ENCODE measurements around the gene GET4. TPM values are rescaled to one million over a fixed set of nuclear protein-coding genes. Genes with fewer than 3 reads are reported as not detected.
"Not testable (repeated sequence)": the region's sequence is repeated elsewhere in the genome, so short reads cannot be mapped to it uniquely, and the experiment has no call there.

The GET4 gene
- total and polyA plus RNA-seq, 12 donors = 38.3 to 190 (median 69.4) TPM

DNA sequence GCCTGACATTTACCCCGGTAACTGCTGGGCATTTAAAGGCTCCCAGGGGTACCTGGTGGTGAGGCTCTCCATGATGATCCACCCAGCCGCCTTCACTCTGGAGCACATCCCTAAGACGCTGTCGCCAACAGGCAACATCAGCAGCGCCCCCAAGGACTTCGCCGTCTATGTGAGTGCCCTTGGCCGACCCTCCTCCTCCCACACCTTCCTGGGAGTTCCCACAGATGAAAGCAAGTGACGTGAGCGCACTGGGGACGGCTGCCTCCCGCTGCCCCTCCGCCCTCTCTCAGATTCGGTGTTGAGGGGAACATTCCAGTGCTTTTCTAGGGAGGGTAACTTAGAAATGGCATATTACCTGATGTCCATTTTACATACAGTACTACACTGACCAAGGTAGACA lies 7.0 kb upstream of the GET4 start:
- intact Hi-C loops (cut with DNase I) = loop anchor here in 1 of 2 donors (5.0 kb wide), 1 partner anchor 37 kb away; the partner anchor contains the start of gene SUN1
- no peak for DNase-seq
- no peaks in the 10 kb centered on the region for H3K9me3 ChIP-seq (replicated peaks in 1 of 3)
- H3K4me1 ChIP-seq (replicated peaks in 1 of 2) = peaks cover 4 to 26% of the 10 kb centered on the region in 2 donors
- H3K27ac ChIP-seq = peak overlapping the region in 1 of 5 donors; percentile 17
- TF ChIP-seq, protein P1, sequence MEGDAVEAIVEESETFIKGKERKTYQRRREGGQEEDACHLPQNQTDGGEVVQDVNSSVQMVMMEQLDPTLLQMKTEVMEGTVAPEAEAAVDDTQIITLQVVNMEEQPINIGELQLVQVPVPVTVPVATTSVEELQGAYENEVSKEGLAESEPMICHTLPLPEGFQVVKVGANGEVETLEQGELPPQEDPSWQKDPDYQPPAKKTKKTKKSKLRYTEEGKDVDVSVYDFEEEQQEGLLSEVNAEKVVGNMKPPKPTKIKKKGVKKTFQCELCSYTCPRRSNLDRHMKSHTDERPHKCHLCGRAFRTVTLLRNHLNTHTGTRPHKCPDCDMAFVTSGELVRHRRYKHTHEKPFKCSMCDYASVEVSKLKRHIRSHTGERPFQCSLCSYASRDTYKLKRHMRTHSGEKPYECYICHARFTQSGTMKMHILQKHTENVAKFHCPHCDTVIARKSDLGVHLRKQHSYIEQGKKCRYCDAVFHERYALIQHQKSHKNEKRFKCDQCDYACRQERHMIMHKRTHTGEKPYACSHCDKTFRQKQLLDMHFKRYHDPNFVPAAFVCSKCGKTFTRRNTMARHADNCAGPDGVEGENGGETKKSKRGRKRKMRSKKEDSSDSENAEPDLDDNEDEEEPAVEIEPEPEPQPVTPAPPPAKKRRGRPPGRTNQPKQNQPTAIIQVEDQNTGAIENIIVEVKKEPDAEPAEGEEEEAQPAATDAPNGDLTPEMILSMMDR (IDR thresholded peaks at IDR 0.05) = no peak
- no peak for TF ChIP-seq POLR2A (IDR thresholded peaks at IDR 0.05)
- 78 to 86% (median 82%) methylated on average over 14 of the region's 14 CpGs for WGBS, 4 donors
- H3K27me3 ChIP-seq = no peaks in the 10 kb centered on the region
- H3K36me3 ChIP-seq (replicated peaks in 1 of 2) = peaks cover 0 to 60% of the 10 kb centered on the region in 2 donors
- H3K4me3 ChIP-seq = no peak overlapping the region

DNA sequence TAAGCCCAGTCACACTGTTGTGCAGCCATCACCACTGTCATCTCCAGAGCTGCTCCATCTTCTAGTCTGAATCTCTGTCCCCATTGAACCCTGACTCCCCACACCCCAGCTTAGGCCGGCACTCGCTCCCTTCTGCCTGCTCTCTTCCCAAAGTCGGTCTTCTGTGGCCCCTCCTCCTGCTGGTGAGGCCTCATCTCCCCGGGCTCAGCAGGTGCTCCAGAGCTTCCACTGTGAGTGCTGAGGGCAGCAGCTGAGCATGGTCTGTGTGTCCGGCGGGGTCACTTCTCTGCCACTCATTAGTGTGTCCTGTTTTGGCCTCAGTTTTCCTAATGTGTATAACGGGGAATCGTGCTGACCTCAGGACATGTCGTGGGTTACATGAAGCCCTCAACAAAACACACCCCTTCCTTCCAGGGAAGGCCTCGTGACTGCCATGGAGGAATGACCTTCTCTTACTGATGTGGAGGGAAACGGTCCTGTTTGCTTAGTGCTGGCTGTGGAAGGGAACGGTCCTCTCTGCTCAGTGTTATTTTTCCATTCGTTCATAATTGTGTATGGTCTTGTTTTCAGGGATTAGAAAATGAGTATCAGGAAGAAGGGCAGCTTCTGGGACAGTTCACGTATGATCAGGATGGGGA lies 4.3 kb upstream of the GET4 start:
- no peaks in the 10 kb centered on the region for H3K9me3 ChIP-seq (replicated peaks in 1 of 3)
- intact Hi-C loops (cut with DNase I) = loop anchor here (2.0 to 5.0 kb wide), 2 partner anchors 85 to 550 kb away; no protein-coding TSS in a partner anchor

DNA sequence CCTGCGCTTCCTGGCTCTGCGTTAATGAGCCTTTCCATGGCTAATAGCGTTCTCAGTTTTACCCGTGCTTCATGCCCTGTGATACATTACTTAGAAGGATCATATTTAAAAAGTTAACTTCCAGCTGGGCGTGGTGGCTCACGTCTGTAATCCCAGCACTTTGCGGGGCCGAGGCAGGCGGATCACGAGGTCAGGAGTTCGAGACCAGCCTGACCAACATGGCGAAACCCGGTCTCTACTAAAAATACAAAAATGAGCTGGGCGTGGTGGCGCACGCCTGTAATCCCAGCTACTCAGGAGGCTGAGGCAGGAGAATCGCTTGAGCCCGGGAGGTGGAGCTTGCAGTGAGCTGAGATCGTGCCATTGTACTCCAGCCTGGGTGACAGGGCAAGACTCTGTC lies 3.7 kb upstream of the GET4 start:
- Histone ChIP-seq H3K4me1 (replicated peaks in 1 of 2) (peaks cover 8 to 26% of the 10 kb centered on the region in 2 donors), H3K36me3 (replicated peaks in 1 of 2) (peaks cover 0 to 34% of the 10 kb centered on the region in 2 donors), H3K27ac (peak overlapping the region in 1 of 5 donors; percentile 17)
- intact Hi-C loops (cut with DNase I) = loop anchor here in 1 of 2 donors (2.0 to 5.0 kb wide), 2 partner anchors 86 to 550 kb away; no protein-coding TSS in a partner anchor
- H3K9me3 ChIP-seq (replicated peaks in 1 of 3); H3K27me3 ChIP-seq; DNase-seq; H3K4me3 ChIP-seq: not testable (repeated sequence)
- 89 to 91% (median 90%) methylated on average over 19 of the region's 19 CpGs for WGBS, 4 donors

More for the DNA sequence above, 4.3 kb upstream of the GET4 start:
- H3K27me3 ChIP-seq = no peaks in the 10 kb centered on the region
- peaks cover 0 to 41% of the 10 kb centered on the region in 2 donors for H3K36me3 ChIP-seq (replicated peaks in 1 of 2)
- DNase-seq = no peak
- no peak overlapping the region for H3K27ac ChIP-seq
- H3K4me3 ChIP-seq = no peak overlapping the region
- TF ChIP-seq POLR2A (IDR thresholded peaks at IDR 0.05) = no peak
- TF ChIP-seq, protein P1 (IDR thresholded peaks at IDR 0.05) = no peak
- H3K4me1 ChIP-seq (replicated peaks in 1 of 2) = peaks cover 8 to 32% of the 10 kb centered on the region in 2 donors
- 73 to 78% (median 76%) methylated on average over 14 of the region's 14 CpGs for WGBS, 4 donors

DNA sequence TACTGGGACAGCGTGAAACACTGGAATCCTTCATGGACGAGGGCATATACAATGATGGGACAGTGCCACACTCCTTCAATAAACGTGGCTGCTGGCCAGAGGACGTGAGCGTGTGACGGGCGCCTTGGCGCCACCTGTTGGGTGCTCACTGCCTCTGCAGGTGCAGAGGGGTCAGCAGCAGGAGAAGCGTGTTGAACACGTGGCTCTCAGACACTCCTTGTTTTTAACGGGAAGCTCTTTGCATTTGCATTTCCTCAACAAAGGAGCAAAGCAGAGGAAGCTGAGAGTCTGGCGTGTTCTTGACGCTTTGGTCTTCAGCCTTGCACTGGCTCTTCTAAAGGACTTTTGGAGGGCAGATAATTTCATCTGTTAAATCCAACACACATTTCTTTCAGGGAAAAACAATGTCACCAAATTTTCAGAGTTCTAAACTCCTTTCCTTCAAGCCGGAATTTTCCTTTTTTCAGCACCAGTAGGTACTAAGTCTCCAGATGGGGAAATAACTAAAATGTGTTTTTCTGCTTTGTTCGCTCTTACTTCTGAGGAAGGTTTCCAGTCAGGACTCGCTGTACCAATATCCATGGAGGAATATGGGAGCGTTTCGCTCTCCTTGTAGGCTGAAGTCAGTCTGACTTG lies 2.9 kb upstream of the GET4 start:
- TF ChIP-seq, protein P1 (IDR thresholded peaks at IDR 0.05) = peak; percentile 82 to 95 (median 94)
- TF ChIP-seq POLR2A (IDR thresholded peaks at IDR 0.05) = no peak
- peak; percentile 83 to 95 (median 90) for DNase-seq
- intact Hi-C loops (cut with DNase I) = loop anchor here in 1 of 2 donors (2.0 to 5.0 kb wide), 2 partner anchors 87 to 551 kb away; no protein-coding TSS in a partner anchor
- WGBS, 4 donors = 28 to 32% (median 31%) methylated on average over 17 to 18 of the region's 18 CpGs
- H3K9me3 ChIP-seq (replicated peaks in 1 of 3) = no peaks in the 10 kb centered on the region
- no peaks in the 10 kb centered on the region for H3K27me3 ChIP-seq
- peaks cover 15 to 26% of the 10 kb centered on the region in 2 donors for H3K4me1 ChIP-seq (replicated peaks in 1 of 2)
- H3K4me3 ChIP-seq = no peak overlapping the region
- H3K27ac ChIP-seq = peak overlapping the region in 3 of 5 donors; percentile 54 to 62 (median 55)
- H3K36me3 ChIP-seq (replicated peaks in 1 of 2) = peaks cover 0 to 29% of the 10 kb centered on the region in 2 donors

Data from adrenal gland (tissue), 12 donors.